NOMO-1 treated with dmso at 0.1 percent for 144 hours (cell line): ENCODE results near the gene RHOH.

Source experiments
- DNase-seq: peaks from one replicate; lab custom pipeline; 2025; ENCODE audit not compliant: unreplicated experiment; lab: John Stamatoyannopoulos, UW

The RHOH gene

GRCh38 chr4:40204507-40205258 is 7.9 kb downstream of the RHOH start:
- no peak for DNase-seq

DNA sequence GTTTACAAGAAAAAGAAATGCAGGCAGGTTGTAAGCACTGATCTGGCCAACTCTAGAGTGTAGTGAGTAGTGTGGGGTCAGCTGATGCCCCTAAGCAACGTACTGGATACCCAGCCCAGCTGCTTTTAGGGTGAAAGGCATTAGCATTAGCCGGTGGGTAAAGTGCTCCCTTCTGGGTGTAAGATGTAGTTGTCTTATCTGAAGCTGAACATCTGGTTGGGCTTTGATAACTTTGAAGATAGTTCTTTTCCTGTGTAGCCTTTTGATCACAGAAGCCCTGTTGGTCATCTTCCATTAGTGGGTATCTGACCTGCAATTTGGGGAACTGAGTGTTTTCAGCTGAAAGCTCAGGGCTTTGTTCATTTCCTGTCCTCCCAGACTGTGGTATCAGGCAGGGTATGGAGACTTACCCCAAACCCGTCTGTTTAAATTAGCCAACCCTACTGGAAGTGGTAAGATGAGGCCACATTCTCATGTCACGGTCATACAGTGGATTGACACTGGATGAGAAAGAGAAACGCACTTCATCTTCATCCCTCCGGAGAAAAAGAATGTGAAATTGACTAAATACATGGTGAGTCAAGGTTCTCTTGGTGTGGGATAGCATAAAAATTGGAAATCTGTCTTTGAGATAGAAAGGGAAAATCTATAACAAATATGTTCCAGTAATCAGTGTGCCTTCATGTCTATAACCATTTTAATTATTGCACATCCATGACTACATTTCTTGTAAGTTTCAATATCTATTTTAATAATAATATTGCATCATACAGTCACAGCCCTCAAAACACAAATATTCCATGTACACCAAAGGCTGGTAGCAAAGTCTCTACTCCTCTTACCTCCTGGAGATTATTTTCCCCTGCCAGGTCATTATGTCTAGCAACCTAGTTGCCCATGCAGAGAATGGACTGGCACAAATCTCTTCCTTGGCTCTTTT is 8.7 kb downstream of the RHOH start:
- DNase-seq = peak; percentile 73

GRCh38 chr4:40206426-40206825 is 9.6 kb downstream of the RHOH start:
- DNase-seq = no peak

DNA sequence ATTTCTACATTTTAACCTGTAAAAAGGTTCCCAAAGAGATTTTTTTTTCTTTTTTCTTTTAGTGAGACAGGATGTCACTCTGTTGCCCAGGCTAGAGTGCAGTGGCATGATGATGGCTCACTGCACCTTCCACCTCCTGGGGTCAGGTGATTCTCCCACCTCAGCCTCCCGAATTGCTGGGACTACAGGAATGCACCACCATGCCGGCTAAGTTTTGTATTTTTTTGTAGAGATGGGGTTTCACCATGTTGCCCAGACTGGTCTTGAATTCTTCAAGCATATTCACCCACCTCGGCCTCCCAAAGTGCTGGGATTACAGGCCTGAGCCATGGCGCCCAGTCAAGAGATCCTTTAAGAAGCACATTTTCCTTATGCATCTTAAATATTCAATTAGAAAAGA is 12.6 kb downstream of the RHOH start:
- DNase-seq = no peak

GRCh38 chr4:40210776-40211175 is 13.9 kb downstream of the RHOH start:
- no peak for DNase-seq

DNA sequence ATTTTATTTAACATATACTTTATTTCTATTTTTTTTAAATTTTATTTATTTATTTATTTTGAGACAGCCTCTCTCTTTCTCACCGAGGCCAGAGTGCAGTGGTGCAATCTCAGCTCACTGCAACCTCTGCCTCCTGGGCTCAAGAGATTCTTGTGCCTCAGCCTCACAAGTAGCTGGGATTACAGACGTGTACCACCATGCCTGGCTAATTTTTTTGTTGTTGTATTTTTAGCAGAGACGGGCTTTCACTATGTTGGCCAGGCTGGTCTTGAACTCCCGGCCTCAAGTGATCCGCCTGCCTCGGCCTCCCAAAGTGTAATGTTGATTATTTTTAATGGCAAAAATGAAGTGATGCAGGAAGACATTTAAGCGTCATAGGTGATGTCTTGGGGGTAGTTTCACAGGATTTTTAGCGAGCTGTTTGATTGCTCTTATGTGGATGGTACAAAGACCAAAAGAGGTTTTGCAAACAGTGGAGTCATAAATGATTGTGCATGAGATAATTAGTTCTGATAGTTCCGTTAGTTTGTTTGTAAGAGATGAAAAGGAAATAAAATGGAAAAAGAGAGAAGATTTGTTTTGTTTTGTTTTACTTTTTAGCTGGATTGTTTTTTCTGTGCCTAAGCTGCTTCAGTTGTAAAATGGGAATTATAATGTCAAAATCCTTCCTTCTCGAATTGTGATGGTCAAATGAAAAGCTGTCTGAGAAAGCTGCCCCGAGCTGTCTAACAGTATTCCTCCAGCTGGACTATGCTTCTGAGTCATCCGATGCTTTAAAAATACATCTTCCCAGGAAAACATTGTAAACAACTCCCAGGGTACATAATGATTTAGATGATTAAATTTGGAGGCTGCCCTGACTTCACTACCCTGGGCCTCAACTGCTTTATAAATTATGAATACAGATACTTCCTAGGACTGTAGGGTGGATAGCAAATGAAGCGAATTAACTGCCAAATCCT is 14.7 kb downstream of the RHOH start:
- DNase-seq = no peak

DNA sequence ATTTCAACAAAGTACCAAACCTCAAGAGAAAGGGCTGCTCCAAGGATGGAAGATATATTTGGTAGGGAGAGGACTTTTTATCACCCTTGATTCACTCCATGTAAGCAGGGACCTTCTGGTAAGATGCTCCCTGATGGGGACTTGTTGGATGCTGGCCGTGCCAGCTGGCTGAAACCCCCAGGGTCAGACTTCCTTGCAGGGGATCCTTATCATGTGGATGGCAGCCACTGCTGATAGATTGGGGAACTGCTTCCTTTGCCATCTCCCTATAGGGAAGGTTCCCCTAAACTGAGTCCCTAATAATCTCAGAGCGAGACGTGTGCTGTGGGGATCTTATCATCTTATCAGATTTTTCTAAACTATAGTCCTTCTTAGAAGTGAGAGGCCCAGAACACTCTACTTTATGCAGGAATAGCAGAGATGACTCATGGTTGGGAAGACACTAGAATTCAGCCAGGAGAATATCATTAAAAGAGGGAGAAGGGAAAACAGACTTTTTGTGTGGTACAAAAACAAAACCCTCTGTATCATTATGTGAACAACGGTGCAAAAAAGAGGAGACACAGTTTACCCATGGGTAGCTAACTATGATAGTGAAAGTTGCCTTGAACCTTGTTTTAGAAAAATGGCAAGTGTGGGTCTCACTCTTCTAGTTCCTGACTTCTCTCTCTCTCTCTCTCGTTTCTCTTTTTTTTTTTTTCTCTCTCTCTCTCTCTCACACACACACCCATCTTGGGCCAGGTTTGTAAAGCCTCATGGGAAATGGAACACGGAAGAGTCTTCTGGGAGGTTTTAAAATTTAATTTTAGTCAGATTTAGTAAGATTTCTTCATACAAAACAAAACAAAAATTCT is 16.1 kb downstream of the RHOH start:
- no peak for DNase-seq

GRCh38 chr4:40214038-40214437 is 17.2 kb downstream of the RHOH start:
- DNase-seq = no peak

DNA sequence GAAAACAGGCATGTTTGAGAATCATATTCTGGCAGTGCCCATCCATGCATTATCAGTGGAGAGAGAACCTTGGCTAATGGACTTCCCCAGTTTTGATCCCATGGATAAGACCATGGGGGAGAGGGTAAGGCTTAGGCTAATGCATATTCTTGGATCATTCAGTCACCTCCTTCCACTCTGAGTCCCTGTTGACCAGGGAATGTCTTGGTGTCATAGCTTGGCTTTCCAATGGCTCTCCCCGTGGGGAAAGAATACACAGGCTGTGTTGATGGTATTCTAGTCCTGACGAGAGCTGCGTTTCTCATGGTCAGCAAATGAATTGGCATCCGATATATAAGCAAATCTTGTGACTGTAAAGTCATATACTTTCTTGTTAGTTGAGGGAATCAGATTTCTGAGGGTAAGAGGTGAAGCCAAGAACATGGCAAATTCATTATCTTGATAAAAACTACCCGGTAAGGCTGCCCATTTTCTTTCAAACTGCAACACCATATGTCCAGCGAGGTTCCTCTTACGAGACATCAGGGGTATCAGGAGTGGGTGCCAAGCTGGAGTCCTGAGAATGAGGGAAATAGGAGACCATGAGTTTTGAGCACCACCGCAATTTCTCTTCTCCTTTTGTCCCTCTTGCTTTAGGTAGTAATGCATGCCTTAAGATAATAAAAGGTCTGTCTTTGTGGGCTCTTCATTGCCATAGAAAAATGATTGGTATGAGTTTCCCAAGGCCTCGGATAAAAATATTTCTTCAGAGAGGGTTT is 18.0 kb downstream of the RHOH start:
- DNase-seq = no peak

DNA sequence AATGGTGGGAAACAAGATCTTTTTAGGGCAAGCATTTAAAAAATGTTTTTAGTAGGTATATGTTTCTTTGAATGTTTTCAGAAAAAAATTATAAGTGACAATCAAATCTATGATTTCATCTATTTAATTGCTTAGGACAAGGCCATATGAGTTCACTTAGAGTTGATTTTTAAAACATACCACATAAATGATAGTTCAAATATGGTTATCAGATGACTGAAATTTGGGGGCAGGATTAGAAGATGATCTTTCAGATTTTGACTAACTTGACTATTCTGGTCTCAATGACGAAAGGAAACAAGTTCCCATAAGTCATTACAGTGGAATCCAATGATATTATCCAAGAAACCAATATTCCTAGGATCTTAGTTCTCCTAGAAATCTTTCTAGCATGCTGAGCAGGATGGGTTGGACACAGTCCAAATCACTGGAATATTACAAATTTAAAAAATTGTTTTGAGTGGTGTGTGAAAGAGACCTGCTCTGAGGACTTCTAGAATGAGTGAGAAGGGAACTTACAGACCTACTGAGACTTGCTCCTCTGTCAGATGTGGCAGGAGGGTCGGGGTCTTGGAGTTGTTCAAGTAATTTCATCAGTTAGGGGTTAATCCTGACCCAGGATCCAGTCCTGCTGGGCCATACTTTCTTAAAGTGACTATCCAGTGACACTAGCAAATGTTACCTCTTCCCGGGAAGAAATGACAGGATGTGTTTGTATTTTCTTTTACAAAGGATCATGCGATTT is 20.0 kb downstream of the RHOH start:
- DNase-seq = no peak

DNA sequence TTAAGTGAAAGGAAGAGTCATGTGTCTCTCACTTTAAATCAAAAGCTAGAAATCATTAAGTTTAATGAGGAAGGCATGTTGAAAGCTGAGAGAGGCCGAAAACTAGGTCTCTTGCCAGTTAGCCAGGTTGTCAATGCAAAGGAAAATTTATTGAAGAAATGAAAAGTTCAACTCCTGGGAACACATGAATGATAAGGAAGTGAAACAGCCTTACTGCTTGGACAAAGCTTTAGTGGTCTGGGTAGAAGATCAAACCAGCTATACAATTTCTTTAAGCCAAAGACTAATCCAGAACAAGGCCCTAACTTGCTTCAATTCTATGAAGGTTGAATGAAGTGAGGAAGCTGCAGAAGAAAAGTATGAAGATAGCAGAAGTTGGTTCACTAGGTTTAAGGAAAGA is 24.9 kb downstream of the RHOH start:
- no peak for DNase-seq

- DNase-seq = no peak
These were observed 26.5 kb downstream of the RHOH start for GRCh38 chr4:40223343-40223742.

- DNase-seq = no peak
These were observed 27.6 kb downstream of the RHOH start for GRCh38 chr4:40224432-40224831.

DNA sequence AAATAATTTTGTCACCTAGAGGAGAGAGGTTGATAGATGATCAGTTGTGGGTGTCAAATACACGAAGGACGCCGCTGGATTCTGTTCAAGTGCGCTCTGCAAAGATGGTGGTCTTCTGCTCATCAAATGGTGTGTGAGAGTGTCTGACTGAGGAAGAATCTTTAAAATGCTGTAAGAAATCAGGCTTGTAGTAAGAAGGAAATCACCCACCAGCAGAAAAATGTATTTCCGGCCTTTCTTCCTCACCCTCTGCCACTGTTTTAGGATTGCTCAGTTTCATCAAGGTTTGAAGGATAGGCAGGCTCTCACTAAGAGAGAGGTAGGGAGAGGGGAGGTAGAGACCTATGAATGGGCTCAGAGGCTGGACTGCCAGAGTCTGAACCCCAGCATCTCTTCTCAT is 28.7 kb downstream of the RHOH start:
- no peak for DNase-seq

DNA sequence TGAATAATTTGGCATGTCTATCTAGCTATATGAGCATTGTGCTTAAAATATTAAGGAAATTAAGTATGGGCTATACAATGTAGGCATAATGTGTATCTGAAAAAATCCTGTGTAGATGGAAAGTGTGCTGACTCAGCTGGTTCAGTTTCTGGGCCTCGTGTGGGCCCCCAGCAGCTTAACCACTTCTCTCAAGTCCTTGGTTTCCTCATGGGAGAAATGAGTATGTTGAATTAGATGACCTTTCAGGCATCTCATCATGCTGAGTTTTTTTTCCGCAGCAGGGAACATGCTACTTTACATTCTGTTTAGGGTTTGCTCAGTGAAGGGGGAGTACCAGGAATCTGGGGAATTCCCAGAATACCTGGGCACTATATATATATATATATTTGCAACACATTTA is 30.5 kb downstream of the RHOH start:
- no peak for DNase-seq

- no peak for DNase-seq
These were observed 31.9 kb downstream of the RHOH start for GRCh38 chr4:40228497-40229365.

- DNase-seq = no peak
These were observed 34.6 kb downstream of the RHOH start for GRCh38 chr4:40231316-40231863.

GRCh38 chr4:40232610-40233009 is 35.8 kb downstream of the RHOH start:
- DNase-seq = no peak
